GM23248 (cell line): Measurements from ENCODE around the gene TNFRSF1A. TPM values are rescaled to one million over a fixed set of nuclear protein-coding genes. Genes with fewer than 3 reads are reported as not detected.
"Not testable (repeated sequence)": the region's sequence is repeated elsewhere in the genome, so short reads cannot be mapped to it uniquely, and the experiment has no call there.

ENCODE experiments used
- DNase-seq: peaks from one replicate; pipeline ENCODE4 v3.0.0-alpha.2; 2015
- H2AFZ ChIP-seq: fragments of 200-600 bp; sonication (generic); 2 replicates; pipeline ENCODE4 v1.6.1; 2016; ENCODE audit warnings: antibody characterized with exemption
- H3F3A ChIP-seq: fragments of 200-600 bp; sonication (generic); 2 replicates; pipeline ENCODE4 v1.6.1; 2016; ENCODE audit warnings: mild to moderate bottlenecking, antibody characterized with exemption, mixed run types; ENCODE audit not compliant: insufficient read depth
- H3K27ac ChIP-seq: fragments of 200-600 bp; sonication (generic); 2 replicates; pipeline ENCODE4 v1.5.1; 2016; ENCODE audit warnings: mild to moderate bottlenecking
- H3K27me3 ChIP-seq: fragments of 200-600 bp; sonication (generic); replicated peaks from 2 replicates; pipeline ENCODE4 v1.6.1; 2016; ENCODE audit warnings: mild to moderate bottlenecking; ENCODE audit not compliant: insufficient read depth
- H3K36me3 ChIP-seq: fragments of 200-600 bp; sonication (generic); 2 replicates; pipeline ENCODE4 v1.6.1; 2016; ENCODE audit warnings: low read depth, mild to moderate bottlenecking
- H3K4me1 ChIP-seq: fragments of 200-600 bp; sonication (generic); 2 replicates; pipeline ENCODE4 v1.6.1; 2016; ENCODE audit warnings: mild to moderate bottlenecking; ENCODE audit not compliant: insufficient read depth
- H3K4me2 ChIP-seq: fragments of 200-600 bp; sonication (generic); one replicate; pipeline ENCODE4 v1.6.1; 2016; ENCODE audit warnings: mild to moderate bottlenecking; ENCODE audit not compliant: unreplicated experiment
- H3K4me3 ChIP-seq: fragments of 200-600 bp; sonication (generic); 2 replicates; pipeline ENCODE4 v1.5.1; 2016; ENCODE audit warnings: mild to moderate bottlenecking
- H3K79me2 ChIP-seq: fragments of 200-600 bp; sonication (generic); 2 replicates; pipeline ENCODE4 v1.6.1; 2016; ENCODE audit warnings: mild to moderate bottlenecking; ENCODE audit not compliant: insufficient read depth
- H3K9ac ChIP-seq: fragments of 200-600 bp; sonication (generic); 2 replicates; pipeline ENCODE4 v1.6.1; 2016; ENCODE audit warnings: mild to moderate bottlenecking
- H3K9me2 ChIP-seq: fragments of 200-600 bp; sonication (generic); 2 replicates; pipeline ENCODE4 v1.6.1; 2016; ENCODE audit warnings: mixed run types, mild to moderate bottlenecking, moderate library complexity; ENCODE audit not compliant: insufficient read depth
- H3K9me3 ChIP-seq: fragments of 200-600 bp; sonication (generic); one replicate; pipeline ENCODE4 v1.6.1; 2017; ENCODE audit warnings: low read depth
- H4K20me1 ChIP-seq: fragments of 200-600 bp; sonication (generic); 2 replicates; pipeline ENCODE4 v1.6.0; 2016; ENCODE audit not compliant: insufficient read depth
- EZH2 ChIP-seq: fragments of 200-600 bp; sonication (generic); IDR thresholded peaks from 2 replicates; pipeline ENCODE4 v1.6.1; 2018; ENCODE audit warnings: antibody characterized with exemption, mild to moderate bottlenecking; ENCODE audit not compliant: insufficient read depth, poor library complexity, severe bottlenecking
- EZH2phosphoT487 ChIP-seq: fragments of 200-600 bp; sonication (generic); IDR thresholded peaks from 2 replicates; pipeline ENCODE4 v1.6.1; 2018; ENCODE audit warnings: antibody characterized with exemption, moderate library complexity, mild to moderate bottlenecking, low read depth; ENCODE audit not compliant: insufficient read depth
- WGBS, 2 experiments: methylation state at CpG; one replicate each; pipeline ENCODE4 v1.1.6; 2015 to 2017; ENCODE audit warnings: low lambda C conversion rate in 2 of 2, low coverage in 1 of 2; ENCODE audit errors: missing lambda C conversion rate in 2 of 2; 5-methylcytosine and 5-hydroxymethylcytosine counted together
- in situ Hi-C: fragments of 300-500 bp; cut with MboI; formaldehyde crosslinking; loops from 2 replicates; pipeline ENCODE4 v1.15.0; 2020
- polyA plus RNA-seq: library from polyadenylated mRNA; unstranded; fragments of >200 nt; fragmentation: Nextera tagmentation; extraction: Ambion mirVana; gene quantifications from 2 replicates; pipeline ENCODE4 v1.2.1, GENCODE V29; 2016
- total RNA-seq: library from RNA; depleted of rRNA; stranded (reverse); fragments of >200 nt; shearing (Covaris generic); gene quantifications from 2 replicates; pipeline ENCODE4 v1.2.3, GENCODE V29; 2014

TNFRSF1A gene
- total and polyA plus RNA-seq, 2 experiments from 2014 or later = 183 to 343 TPM

GRCh38 chr12:6338955-6339354 lies 2.9 kb downstream of the TNFRSF1A start:
- no peak for TF ChIP-seq EZH2
- H3K9me3 ChIP-seq = no peaks in the 10 kb centered on the region
- H3K9me2 ChIP-seq = no peaks in the 10 kb centered on the region
- peak overlapping the region; percentile 100 for H3K27ac ChIP-seq
- H3K4me1 ChIP-seq = peaks cover 54% of the 10 kb centered on the region
- peak overlapping the region; percentile 98 for H3K4me3 ChIP-seq
- H2AFZ ChIP-seq = no peak overlapping the region
- 13 to 14% methylated on average over 3 of the region's 3 CpGs for WGBS, 2 experiments
- peak overlapping the region; percentile 97 for H3K4me2 ChIP-seq
- H3K9ac ChIP-seq = peak overlapping the region; percentile 99
- peaks cover 63% of the 10 kb centered on the region for H3F3A ChIP-seq
- peaks cover 81% of the 10 kb centered on the region for H3K79me2 ChIP-seq
- no peaks in the 10 kb centered on the region for H3K27me3 ChIP-seq
- H4K20me1 ChIP-seq = peaks cover 5% of the 10 kb centered on the region; the same call in 1 of the 2 replicates
- in situ Hi-C loops = no loop called here
- peaks cover 5% of the 10 kb centered on the region; the same call in 1 of the 2 replicates for H3K36me3 ChIP-seq
- DNase-seq = no peak

- H3K9me2 ChIP-seq, H3K27me3 ChIP-seq, H4K20me1 ChIP-seq, in situ Hi-C loops, DNase-seq, H2AFZ ChIP-seq, H3K9me3 ChIP-seq, H3K36me3 ChIP-seq: not testable (repeated sequence)
- peaks cover 67% of the 10 kb centered on the region for H3F3A ChIP-seq
- H3K79me2 ChIP-seq = peaks cover 84% of the 10 kb centered on the region
- peak overlapping the region; percentile 98 for H3K4me3 ChIP-seq
- H3K4me2 ChIP-seq = peak overlapping the region; percentile 97
- WGBS, 2 experiments = 42 to 50% methylated on average over 8 of the region's 8 CpGs
- H3K4me1 ChIP-seq = peaks cover 58% of the 10 kb centered on the region
- peak overlapping the region; percentile 99 for H3K9ac ChIP-seq
- peak overlapping the region; percentile 100 for H3K27ac ChIP-seq
Measured at GRCh38 chr12:6338536-6338935, 3.3 kb downstream of the TNFRSF1A start.

GRCh38 chr12:6337958-6338433 lies 3.9 kb downstream of the TNFRSF1A start:
- in situ Hi-C loops = no loop called here
- 35 to 40% methylated on average over 12 of the region's 12 CpGs for WGBS, 2 experiments

GRCh38 chr12:6336889-6337853 lies 4.7 kb downstream of the TNFRSF1A start:
- peaks cover 81% of the 10 kb centered on the region for H3K79me2 ChIP-seq
- no peaks in the 10 kb centered on the region for H3K27me3 ChIP-seq
- peaks cover 5% of the 10 kb centered on the region; the same call in 1 of the 2 replicates for H4K20me1 ChIP-seq
- H3K36me3 ChIP-seq = peaks cover 13% of the 10 kb centered on the region; the same call in 1 of the 2 replicates
- H2AFZ ChIP-seq = no peak overlapping the region
- in situ Hi-C loops = no loop called here
- peak overlapping the region; percentile 97 for H3K4me2 ChIP-seq
- DNase-seq = peak; percentile 54
- H3K9me2 ChIP-seq = no peaks in the 10 kb centered on the region
- 20 to 32% methylated on average over 15 of the region's 15 CpGs for WGBS, 2 experiments
- peak overlapping the region; percentile 99 for H3K9ac ChIP-seq
- no peak for TF ChIP-seq EZH2
- TF ChIP-seq EZH2phosphoT487 = no peak
- no peaks in the 10 kb centered on the region for H3K9me3 ChIP-seq
- peaks cover 67% of the 10 kb centered on the region for H3K4me1 ChIP-seq
- peaks cover 75% of the 10 kb centered on the region for H3F3A ChIP-seq
- H3K27ac ChIP-seq = peak overlapping the region; percentile 100
- H3K4me3 ChIP-seq = peak overlapping the region; percentile 98

More at GRCh38 chr12:6337958-6338433, 3.9 kb downstream of the TNFRSF1A start:
- Histone ChIP-seq H3K4me3 (peak overlapping the region; percentile 98), H3F3A (peaks cover 72% of the 10 kb centered on the region), H3K9ac (peak overlapping the region; percentile 99), H3K27ac (peak overlapping the region; percentile 100), H3K36me3 (peaks cover 6% of the 10 kb centered on the region; the same call in 1 of the 2 replicates), H3K9me2 (no peaks in the 10 kb centered on the region), H3K4me1 (peaks cover 63% of the 10 kb centered on the region), H3K79me2 (peaks cover 85% of the 10 kb centered on the region), H3K9me3 (no peaks in the 10 kb centered on the region), H3K27me3 (no peaks in the 10 kb centered on the region), H4K20me1 (peaks cover 5% of the 10 kb centered on the region; the same call in 1 of the 2 replicates), H3K4me2 (peak overlapping the region; percentile 97), H2AFZ (no peak overlapping the region)
- TF ChIP-seq EZH2phosphoT487 = no peak
- no peak for TF ChIP-seq EZH2
- DNase-seq = peak; percentile 64
